CD4-positive, alpha-beta T cell (primary cell): Measurements from ENCODE around the gene SKP1. TPM values are rescaled to one million over a fixed set of nuclear protein-coding genes. Genes with fewer than 3 reads are reported as not detected.

Experiments used
- ATAC-seq: fragments of 200-7000 bp; cut with Tn5 transposase; one replicate; pipeline ENCODE4 v1.10.0; 2022; ENCODE audit warnings: mild to moderate bottlenecking; ENCODE audit not compliant: poor library complexity
- CTCF ChIA-PET: fragments of 350-600 bp; sonication (Branson Sonifier 250); formaldehyde crosslinking; loops from one replicate; lab custom pipeline; 2021; ENCODE audit warnings: antibody characterized with exemption, inconsistent platforms; lab: Charles Lee
- POLR2A ChIA-PET: fragments of 350-600 bp; sonication (Branson Sonifier 250); formaldehyde crosslinking; loops from one replicate; lab custom pipeline; 2021; ENCODE audit warnings: antibody characterized with exemption, inconsistent platforms; lab: Charles Lee
- DNase-seq, 14 experiments: peaks; one replicate each; pipeline ENCODE4 v3.0.0-alpha.2; 2013 to 2020; ENCODE audit warnings: mixed read lengths in 2 of 14
- H3K27ac ChIP-seq, 2 donors: one replicate each; pipeline versions ENCODE4 v1.5.1 to v1.7.0; 2013; ENCODE audit warnings: low read length in 2 of 2, low read depth in 1 of 2, mild to moderate bottlenecking in 1 of 2
- H3K27me3 ChIP-seq, 2 experiments: 1 replicate in 1 of 2; 2 replicates in 1 of 2; pipeline versions ENCODE4 v1.6.1 to v1.7.0; 2013; ENCODE audit warnings: low read length in 2 of 2, control low read depth in 1 of 2, mild to moderate bottlenecking in 1 of 2, moderate library complexity in 1 of 2; ENCODE audit not compliant: insufficient read depth in 2 of 2, control insufficient read depth in 1 of 2
- H3K36me3 ChIP-seq: one replicate; pipeline ENCODE4 v1.6.1; 2013; ENCODE audit warnings: low read length, control low read depth; ENCODE audit not compliant: insufficient read depth
- H3K4me1 ChIP-seq: one replicate; pipeline ENCODE4 v1.6.1; 2013; ENCODE audit warnings: low read length, control low read depth; ENCODE audit not compliant: insufficient read depth
- H3K4me3 ChIP-seq: one replicate; pipeline ENCODE4 v1.5.1; 2013; ENCODE audit warnings: mild to moderate bottlenecking, low read length, moderate library complexity
- H3K9me3 ChIP-seq, 2 experiments: 1 replicate in 1 of 2; 2 replicates in 1 of 2; pipeline versions ENCODE4 v1.6.1 to v1.7.0; 2013; ENCODE audit warnings: low read length in 2 of 2, mild to moderate bottlenecking in 2 of 2, control low read depth in 1 of 2, moderate library complexity in 1 of 2; ENCODE audit not compliant: control insufficient read depth in 1 of 2, insufficient read depth in 1 of 2
- H3K27ac Mint-ChIP-seq: one replicate; pipeline ENCODE4 v1.8.0; 2020; ENCODE audit warnings: mixed read lengths
- H3K27me3 Mint-ChIP-seq: one replicate; pipeline ENCODE4 v1.8.0; 2021; ENCODE audit warnings: mixed read lengths
- H3K36me3 Mint-ChIP-seq: one replicate; pipeline ENCODE4 v1.8.0; 2021; ENCODE audit warnings: low read depth, mixed read lengths
- H3K4me1 Mint-ChIP-seq: one replicate; pipeline ENCODE4 v1.8.0; 2021; ENCODE audit warnings: low read depth, mixed read lengths
- H3K4me3 Mint-ChIP-seq: one replicate; pipeline ENCODE4 v1.8.0; 2020; ENCODE audit warnings: mild to moderate bottlenecking, mixed read lengths
- H3K9me3 Mint-ChIP-seq: one replicate; pipeline ENCODE4 v1.8.0; 2020; ENCODE audit warnings: mixed read lengths
- CTCF ChIP-seq: fragments of 200-600 bp; IDR thresholded peaks from one replicate; pipeline ENCODE4 v1.8.0; 2022; ENCODE audit warnings: antibody characterized with exemption, mild to moderate bottlenecking
- intact Hi-C, 2 experiments: fragments of 100-400 bp; cut with DNase I in 1 of 2; cut with micrococcal nuclease in 1 of 2; formaldehyde crosslinking; loops; one replicate each; pipeline versions ENCODE4 v1.15.1 to v1.9.0; 2023 to 2025; cut with DNase I, micrococcal nuclease
- total RNA-seq, 174 experiments: library from RNA in 2 of 174; stranded (reverse) in 2 of 174; gene quantifications; one replicate each; pipeline ENCODE4 v1.2.3 and lab custom pipeline; 2021 to 2026

The SKP1 gene
- total RNA-seq, 2 experiments from 2014 or later = 303 to 314 TPM

- peak overlapping the region in 1 of 2 donors; percentile 13 for H3K27ac ChIP-seq
These were observed 25.0 kb downstream of the SKP1 start for GRCh38 chr5:134151723-134152122.

GRCh38 chr5:134149571-134150303 is 27.0 kb downstream of the SKP1 start:
- Histone ChIP-seq H3K27me3 (no peaks in the 10 kb centered on the region), H3K9me3 (no peaks in the 10 kb centered on the region), H3K36me3 (peaks cover 82% of the 10 kb centered on the region), H3K4me3 (no peak overlapping the region), H3K4me1 (peaks cover 56% of the 10 kb centered on the region), H3K27ac (peak overlapping the region; percentile 26 to 37)
- H3K4me1 Mint-ChIP-seq = peaks cover 79% of the 10 kb centered on the region
- CTCF ChIA-PET = interaction anchor here (1.1 to 2.8 kb wide), 5 partner anchors 9 to 123 kb away, joined by 3 to 22 read pairs (median 4); no protein-coding TSS in a partner anchor
- peak overlapping the region; percentile 89 for H3K27ac Mint-ChIP-seq
- H3K4me3 Mint-ChIP-seq = peak overlapping the region; percentile 39
- no peak for TF ChIP-seq CTCF
- POLR2A ChIA-PET = interaction anchor here (0.6 to 24.9 kb wide), 13 partner anchors 11 to 1613 kb away, joined by 3 to 350 read pairs (median 6); partner anchors contain the start of genes PPP2CA and SKP1
- ATAC-seq (no peak), DNase-seq (peak in 3 of 14 experiments; percentile 14 to 30 (median 24))
- no peaks in the 10 kb centered on the region for H3K27me3 Mint-ChIP-seq
- no peaks in the 10 kb centered on the region for H3K9me3 Mint-ChIP-seq
- peaks cover 89% of the 10 kb centered on the region for H3K36me3 Mint-ChIP-seq
- intact Hi-C loops = no loop called here

More at GRCh38 chr5:134151723-134152122, 25.0 kb downstream of the SKP1 start:
- DNase-seq (no peak), ATAC-seq (no peak)
- ChIA-PET POLR2A (interaction anchor here (0.7 to 24.9 kb wide), 13 partner anchors 10 to 587 kb away, joined by 3 to 350 read pairs (median 9); partner anchors contain the start of genes CAMLG, PPP2CA, SKP1 and VDAC1), CTCF (interaction anchor here (3.0 to 3.2 kb wide), 3 partner anchors 11 to 138 kb away, joined by 8 to 27 read pairs (median 14); no protein-coding TSS in a partner anchor)
- Mint-ChIP-seq H3K9me3 (no peaks in the 10 kb centered on the region), H3K27me3 (no peaks in the 10 kb centered on the region), H3K4me1 (peaks cover 82% of the 10 kb centered on the region), H3K27ac (peak overlapping the region; percentile 89), H3K4me3 (peak overlapping the region; percentile 32), H3K36me3 (peaks cover 89% of the 10 kb centered on the region)
- Histone ChIP-seq H3K9me3 (no peaks in the 10 kb centered on the region), H3K4me3 (no peak overlapping the region), H3K27me3 (no peaks in the 10 kb centered on the region), H3K4me1 (peaks cover 40% of the 10 kb centered on the region), H3K36me3 (peaks cover 82% of the 10 kb centered on the region)
- intact Hi-C loops = no loop called here
- TF ChIP-seq CTCF = no peak

- Histone ChIP-seq H3K27me3 (no peaks in the 10 kb centered on the region), H3K36me3 (peaks cover 84% of the 10 kb centered on the region), H3K9me3 (no peaks in the 10 kb centered on the region), H3K4me1 (peaks cover 58% of the 10 kb centered on the region), H3K4me3 (no peak overlapping the region), H3K27ac (peak overlapping the region; percentile 26 to 37)
- Mint-ChIP-seq H3K27me3 (no peaks in the 10 kb centered on the region), H3K36me3 (peaks cover 91% of the 10 kb centered on the region), H3K9me3 (no peaks in the 10 kb centered on the region), H3K27ac (peak overlapping the region; percentile 89), H3K4me1 (peaks cover 78% of the 10 kb centered on the region), H3K4me3 (peak overlapping the region; percentile 36)
- POLR2A ChIA-PET = interaction anchor here (0.6 to 24.9 kb wide), 10 partner anchors 11 to 1613 kb away, joined by 3 to 350 read pairs (median 4); partner anchors contain the start of genes PPP2CA and SKP1
- CTCF ChIA-PET = interaction anchor here (1.1 to 2.8 kb wide), 2 partner anchors 17 to 109 kb away, joined by 4 to 22 read pairs; no protein-coding TSS in a partner anchor
- DNase-seq (peak in 2 of 14 experiments; percentile 2 to 21), ATAC-seq (no peak)
- intact Hi-C loops = no loop called here
- no peak for TF ChIP-seq CTCF
These were observed 27.7 kb downstream of the SKP1 start for GRCh38 chr5:134148986-134149539.
